ENCODE measurements around the gene TMEM250.
A peak's percentile ranks its signal among the peaks of the same experiment; 100 is the strongest.

Gene TMEM250

DNA sequence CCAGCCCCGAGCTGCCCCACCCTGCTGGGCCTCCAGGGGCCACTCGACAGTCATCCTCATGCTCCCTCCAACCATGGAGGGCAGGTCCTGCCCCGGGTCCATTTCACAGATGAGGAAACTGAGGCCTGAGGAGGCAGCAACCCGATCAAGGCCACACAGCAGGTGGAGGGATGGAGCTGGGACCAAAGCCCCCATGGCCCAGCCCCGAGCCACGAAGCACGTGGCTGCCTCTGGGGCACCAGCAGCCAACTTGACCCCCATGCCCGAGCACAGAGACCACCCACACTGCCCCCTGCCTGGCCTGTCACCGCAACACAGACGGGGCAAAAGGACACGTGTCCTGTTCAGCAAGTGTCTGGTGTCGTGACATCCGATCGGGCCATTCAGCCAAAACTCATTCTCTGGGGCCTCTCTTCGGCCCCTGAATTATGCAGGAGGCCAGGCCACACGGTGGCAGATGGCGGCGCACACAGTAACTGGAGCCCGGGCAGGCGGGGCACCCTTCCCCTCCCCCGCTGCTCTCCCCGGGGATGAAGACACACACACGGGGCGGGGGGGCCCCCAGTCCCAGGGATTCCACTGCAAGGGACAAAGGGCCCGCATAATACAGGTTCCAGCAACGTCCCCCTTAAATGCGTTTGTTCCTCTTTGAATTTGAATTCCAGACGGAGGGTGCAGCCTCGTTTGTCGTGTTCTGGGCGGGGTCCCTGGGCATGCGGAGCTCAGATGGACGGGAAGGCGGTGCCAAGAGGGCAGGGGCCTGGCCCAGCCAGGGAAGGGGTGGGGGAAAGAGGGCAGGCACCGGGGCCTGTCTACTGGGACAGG lies 29.4 kb upstream of the TMEM250 start:
- no peak for DNase-seq (ENCODE audit: low spot score)

DNA sequence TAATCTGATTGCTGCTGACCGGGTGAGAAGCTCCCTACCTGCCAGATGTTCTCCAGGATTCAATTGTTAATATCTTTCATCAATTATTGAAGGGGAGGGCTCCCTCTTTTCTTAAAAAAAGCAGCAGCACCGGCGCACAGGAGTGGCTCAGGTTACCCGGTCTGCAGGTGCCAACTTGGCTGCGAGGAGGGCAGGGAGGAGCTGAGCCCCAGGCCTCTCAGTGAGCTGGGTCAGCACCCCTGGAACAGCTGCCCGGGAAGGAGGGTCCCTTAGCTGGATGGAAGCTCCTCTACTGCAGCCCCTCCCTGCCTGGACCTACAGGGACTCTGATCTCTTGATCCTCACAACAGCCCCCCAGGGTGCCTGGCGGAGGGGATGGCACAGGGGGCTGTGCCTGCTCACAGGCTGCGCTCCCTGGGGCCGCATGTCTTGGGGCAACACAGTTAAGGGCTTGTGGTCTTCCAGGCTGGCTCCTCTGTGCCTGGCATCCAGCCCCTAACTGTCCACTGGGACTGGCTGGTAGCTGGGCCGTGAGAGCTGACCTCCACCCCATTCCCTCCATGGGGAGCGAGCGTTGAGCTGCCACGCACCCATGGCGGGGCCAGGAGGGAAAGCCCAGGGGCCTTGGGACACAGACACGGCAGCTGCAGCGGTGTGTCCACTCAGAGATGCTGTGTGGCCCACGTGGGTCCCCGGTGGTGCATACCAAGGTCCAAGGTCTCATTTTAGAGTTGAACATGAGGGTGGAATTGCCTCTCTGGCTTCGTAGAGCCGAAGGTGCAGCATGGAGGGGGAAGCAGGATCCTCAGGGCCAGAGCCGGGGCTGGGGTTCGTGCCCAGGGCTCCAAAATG lies 28.6 kb upstream of the TMEM250 start:
- no peak for DNase-seq (ENCODE audit: low spot score)

DNA sequence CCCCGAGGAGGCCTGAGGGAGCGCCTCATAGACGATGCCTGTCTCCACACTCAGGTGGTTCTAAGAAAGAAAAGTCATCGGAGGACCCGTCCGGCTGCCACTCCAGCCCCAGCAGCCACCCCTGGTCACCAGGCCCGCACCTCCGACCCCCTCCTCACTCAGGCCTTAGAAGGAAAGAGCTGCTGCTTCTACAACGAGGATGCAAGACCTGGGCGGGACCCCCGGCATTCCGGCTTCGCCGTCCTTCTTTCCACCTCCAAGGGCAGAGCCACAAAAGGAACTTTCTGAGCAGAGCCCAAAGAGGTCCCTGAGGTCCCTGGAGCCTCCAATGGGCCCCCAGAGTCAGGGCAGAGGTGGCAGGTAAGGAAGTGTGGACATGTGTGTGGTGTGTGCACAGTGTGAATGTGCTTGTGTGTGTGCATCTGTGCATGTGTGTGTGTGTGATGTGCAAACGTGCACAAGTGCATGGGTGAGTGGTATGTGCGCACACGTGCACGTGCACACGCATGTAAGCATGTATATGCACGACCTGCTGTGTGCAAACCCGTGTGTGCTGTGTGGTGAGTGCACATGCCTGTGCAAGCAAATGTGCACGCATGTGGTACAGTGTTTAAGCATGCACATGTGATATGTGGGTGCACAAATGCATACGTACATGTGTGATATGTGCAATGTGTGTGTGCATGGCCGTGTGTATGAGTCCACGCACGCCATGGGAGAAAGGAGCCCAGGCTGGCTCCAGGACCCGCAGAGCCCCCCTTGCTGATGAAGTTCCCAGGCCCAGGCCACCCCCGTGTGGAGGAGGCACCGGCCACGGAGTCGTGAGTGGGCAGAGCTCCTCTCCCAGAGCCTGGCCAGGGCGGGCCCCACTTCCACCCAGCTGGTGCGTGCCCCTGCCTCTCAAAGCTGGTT lies 27.7 kb upstream of the TMEM250 start:
- DNase-seq (ENCODE audit: low spot score) = no peak

- DNase-seq (ENCODE audit: low spot score) = no peak
Measured at GRCh38 chr9:136145580-136145979, 26.9 kb upstream of the TMEM250 start.

DNA sequence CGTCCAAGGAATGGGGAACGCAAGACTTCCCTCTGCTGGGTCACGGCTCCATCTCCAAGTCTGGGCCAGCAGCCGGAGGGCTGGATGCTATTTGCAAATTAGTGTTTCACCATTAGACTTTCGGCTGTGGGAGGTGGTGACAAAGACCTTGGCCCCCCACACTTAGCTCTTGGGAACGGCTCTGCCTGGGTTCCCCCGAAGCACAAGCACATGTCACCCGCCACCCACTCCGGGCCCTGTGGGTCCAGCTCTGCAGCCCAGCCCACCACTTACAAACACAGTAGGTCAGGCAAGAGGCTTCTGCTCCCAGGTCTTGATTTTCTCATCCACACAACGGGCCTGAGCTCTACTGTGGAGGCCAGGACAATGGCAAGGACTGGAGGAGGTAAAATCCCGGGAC lies 25.8 kb upstream of the TMEM250 start:
- DNase-seq (ENCODE audit: low spot score) = no peak

GRCh38 chr9:136143215-136144001 lies 24.7 kb upstream of the TMEM250 start:
- no peak for DNase-seq (ENCODE audit: low spot score)

DNA sequence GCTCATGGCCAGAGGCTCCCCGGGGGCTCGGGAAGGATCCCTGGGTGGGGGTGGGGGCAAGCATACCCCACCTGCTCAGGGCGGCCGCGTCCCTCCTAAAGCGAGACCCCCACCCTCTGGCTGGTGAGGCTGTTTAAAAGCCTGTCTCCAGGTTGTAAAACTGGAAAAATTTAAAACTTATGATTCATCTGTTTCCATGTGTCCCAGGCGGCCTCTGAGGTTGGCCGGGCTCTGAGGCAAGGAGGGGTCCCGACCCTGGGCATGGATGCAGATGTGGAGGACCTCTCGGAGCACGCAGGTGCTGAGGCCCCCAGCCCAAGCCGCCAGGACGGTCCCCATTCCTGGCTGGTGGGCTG lies 24.2 kb upstream of the TMEM250 start:
- DNase-seq (ENCODE audit: low spot score) = no peak

- DNase-seq (ENCODE audit: low spot score) = no peak
Measured at GRCh38 chr9:136142414-136142796, 23.7 kb upstream of the TMEM250 start.

- no peak for DNase-seq (ENCODE audit: low spot score)
Measured at GRCh38 chr9:136141682-136142413, 23.2 kb upstream of the TMEM250 start.

DNA sequence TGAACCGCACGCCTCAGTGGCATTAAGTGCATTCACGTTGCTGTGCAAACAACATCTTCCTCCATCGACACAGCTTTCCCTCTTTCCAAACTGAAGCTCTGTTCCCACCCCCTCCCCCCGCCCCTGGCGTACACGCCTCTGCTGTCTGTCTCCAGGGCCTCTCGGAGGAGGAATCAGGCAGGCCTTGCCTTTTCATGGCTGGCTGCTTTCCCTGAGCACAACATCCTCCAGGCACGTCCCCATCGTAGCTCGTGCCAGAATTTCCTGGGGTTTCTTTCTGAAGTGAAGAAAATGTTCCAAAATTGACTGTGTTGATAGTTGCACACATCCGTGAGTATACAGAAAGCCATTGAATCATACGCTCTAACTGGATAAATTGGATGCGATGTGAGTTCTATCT lies 22.3 kb upstream of the TMEM250 start:
- no peak for DNase-seq (ENCODE audit: low spot score)

- DNase-seq (ENCODE audit: low spot score) = no peak
Measured at GRCh38 chr9:136140046-136140445, 21.4 kb upstream of the TMEM250 start.

DNA sequence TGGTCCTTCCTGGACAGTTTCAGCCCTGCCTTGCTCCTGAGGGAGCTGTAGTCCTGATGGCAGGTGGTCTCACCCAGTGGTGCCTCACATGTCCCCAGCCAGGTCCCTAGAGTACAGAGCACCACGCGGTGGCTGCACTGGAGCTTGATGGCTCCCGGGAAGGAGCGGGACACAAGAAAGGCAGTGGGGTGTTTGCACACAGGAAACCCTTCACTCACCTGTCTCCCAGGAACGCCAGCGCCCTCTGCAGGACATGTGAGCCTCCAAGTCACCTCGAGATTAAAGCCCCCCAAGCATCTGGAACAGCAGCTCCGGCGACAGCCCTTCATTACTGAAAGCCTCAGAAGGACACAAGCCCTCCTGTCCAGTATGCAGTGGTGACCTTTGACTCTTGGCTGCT lies 19.9 kb upstream of the TMEM250 start:
- no peak for DNase-seq (ENCODE audit: low spot score)

DNA sequence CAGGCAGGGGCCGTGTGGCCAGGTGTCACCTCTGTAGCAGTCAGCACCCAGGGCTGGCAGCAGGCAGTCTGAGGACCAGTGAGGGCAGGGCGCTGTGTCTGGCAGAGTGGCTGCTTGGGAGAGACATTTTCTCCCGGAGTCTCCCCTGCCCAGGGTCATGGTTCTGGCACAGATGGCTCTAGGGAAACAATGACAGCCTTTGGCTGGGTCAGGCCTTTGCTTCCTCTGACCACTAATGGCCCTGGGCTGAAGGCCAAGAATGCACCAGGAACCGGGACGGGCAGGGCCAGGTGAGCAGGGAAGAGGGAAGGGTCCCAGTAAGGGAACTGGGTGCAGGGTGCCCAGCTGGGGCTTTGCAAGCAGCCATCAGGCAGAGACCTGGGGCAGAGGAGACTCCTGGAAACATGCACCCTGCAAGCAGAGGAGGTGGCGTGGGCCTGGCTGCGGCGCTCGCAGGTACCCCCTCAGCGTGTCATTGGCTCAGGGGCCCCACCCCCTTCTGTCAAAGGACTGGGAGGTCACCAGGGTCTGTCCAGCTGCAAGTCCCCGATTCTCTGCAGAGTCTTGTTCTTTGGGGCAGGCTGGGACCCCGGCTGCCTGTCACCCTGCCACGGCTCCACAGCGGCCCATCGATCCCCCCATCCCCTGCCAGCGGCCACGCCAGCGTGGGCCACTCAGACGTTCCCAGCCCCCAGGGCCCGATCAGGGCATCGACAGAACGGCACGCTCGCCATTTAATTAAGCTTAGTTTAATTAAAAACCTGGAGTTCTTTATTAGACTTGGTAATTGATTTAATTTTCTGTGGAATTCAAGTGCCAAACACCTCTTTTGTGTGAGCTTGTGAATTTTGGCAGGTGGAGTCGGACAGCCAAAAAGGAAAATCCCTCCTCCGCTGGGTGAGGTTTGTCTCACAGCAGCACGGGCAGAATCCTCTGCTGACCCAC lies 18.9 kb upstream of the TMEM250 start:
- DNase-seq (ENCODE audit: low spot score) = no peak

DNA sequence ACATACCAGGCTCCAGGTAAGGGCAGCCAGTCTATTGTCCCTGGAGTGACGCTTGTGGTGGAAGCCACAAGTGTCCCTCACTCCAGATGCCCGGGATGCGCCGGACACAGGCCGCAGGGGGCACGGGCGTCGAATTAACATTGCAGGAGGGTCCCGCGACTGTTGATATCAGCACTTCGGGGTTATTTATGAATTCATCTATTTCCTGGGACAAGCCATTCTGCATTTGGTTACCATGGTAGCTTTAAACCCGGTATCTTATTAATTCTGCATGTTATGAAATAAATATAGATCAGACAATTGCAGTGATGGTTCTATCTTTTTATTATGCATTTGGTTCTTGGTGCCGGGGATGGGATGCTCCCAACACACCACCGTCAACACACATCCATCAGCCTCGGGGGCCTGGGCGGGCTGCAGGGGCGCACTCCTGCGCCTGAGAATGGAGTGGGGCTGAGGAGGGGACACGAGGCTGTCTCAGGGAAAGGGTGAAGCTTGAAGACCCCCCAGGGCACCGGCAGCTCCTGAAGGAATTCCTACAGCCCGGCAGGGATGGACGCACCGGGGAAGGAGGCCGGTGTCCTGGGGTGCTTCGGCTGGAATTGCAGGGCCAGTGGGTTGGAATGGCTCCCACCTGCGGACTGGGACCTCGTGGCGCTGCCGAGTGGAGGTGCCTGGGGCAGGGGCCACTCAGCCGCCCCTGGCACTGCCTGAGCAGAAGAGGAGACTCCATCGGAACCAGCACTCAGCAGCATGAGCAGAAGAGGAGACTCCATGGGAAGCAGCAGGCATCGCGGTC lies 17.7 kb upstream of the TMEM250 start:
- DNase-seq (ENCODE audit: low spot score) = no peak

- no peak for DNase-seq (ENCODE audit: low spot score)
Measured at GRCh38 chr9:136135326-136136126, 16.9 kb upstream of the TMEM250 start.

DNA sequence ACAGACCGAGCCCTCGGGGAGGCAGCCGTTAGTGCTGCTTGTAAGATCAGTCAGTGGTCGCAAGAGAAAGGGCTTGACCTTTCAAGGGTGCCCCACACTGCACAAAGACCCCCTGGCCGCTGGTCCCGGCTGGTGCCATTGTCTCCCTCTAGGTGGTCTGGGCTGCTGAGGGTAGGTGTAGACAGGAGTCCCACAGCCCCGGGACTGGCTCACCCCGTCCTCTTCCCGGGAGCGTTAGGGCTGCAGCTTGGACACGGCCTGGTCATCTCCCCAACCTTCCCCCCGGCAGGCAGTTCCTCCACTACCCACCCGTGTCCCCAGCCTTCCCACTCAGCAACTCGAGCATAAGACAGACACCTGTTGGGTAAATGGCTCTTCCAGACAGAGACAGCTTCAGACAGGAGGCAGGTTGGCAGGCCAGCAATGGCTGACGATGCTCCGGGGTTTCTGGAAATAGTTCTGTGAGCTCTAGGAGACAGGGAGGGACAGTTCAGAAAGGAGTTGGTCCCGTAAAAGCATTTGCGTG lies 15.3 kb upstream of the TMEM250 start:
- no peak for DNase-seq (ENCODE audit: low spot score)

DNA sequence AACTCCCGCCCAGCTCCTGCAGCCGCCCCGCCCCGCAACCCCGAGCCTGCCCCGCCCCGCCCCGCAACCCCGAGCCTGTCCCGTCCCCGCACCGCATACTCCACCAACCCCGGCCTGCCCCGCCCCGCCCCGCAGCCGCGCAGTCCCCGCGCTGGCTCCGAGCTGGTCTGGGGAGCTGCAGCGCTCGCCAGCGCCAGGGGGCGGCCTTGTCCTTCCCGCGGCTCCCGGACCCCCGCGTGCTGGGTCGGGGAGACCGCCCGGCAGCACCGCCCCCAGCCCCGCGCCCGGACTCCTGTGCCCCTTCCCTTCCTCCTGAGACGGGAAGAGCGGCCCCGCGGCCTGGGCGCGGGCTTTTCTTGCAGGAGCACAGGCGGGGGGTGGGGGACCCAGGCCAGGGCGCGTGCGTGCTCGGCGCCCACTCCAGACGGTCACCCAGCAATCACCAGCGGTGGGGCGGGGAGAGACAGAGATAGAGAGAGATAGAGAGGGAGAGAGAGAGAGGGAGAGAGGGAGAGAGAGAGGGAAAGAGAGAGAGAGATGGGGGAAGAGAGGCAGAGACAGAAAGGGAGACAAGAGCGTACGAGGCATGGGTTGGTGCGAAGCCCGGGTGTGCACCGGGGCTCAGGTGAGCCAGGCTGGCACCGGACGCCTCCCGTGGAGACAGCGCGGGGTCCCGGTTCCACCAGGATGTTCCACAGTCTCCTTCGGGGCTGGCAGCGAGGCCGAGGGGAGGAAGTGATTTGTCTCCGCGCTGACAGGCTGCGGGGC lies 14.7 kb upstream of the TMEM250 start:
- peak; percentile 67 for DNase-seq (ENCODE audit: low spot score)
